Body of pancreas (tissue), 4 donors: ENCODE results near the gene CCDC102B.

Source experiments
- CTCF ChIP-seq, 7 experiments: fragments of 450-650 bp in 4 of 7; fragments of 200-600 bp in 3 of 7; sonication (generic) in 3 of 7; IDR thresholded peaks; one replicate each; pipeline ENCODE4 v1.5.1; 2016 to 2019; ENCODE audit warnings: antibody characterized with exemption in 7 of 7
- POLR2A ChIP-seq, 3 donors: fragments of 450-650 bp; IDR thresholded peaks; one replicate each; pipeline ENCODE4 v1.6.1; 2016; ENCODE audit warnings: antibody characterized with exemption in 3 of 3, mild to moderate bottlenecking in 2 of 3

GRCh38 chr18:68979737-68980136, 181.9 kb downstream of the CCDC102B start:
- TF ChIP-seq CTCF (IDR thresholded peaks at IDR 0.05) (no peak), POLR2A (IDR thresholded peaks at IDR 0.05) (no peak)
